Endothelial cell of umbilical vein (primary cell): ENCODE measurements around the gene STRA8.

ENCODE experiments used
- EZH2 ChIP-seq: IDR thresholded peaks from 2 replicates; pipeline ENCODE4 v1.6.1; 2012; ENCODE audit warnings: borderline replicate concordance, low read depth, mild to moderate bottlenecking, moderate library complexity, low read length, inconsistent platforms; ENCODE audit not compliant: severe bottlenecking
- POLR2A ChIP-seq: IDR thresholded peaks from 2 replicates; pipeline ENCODE4 v1.6.1; 2012; ENCODE audit warnings: low read depth, mild to moderate bottlenecking, control low read depth, low read length
- POLR2AphosphoS5 ChIP-seq: IDR thresholded peaks from 2 replicates; pipeline ENCODE4 v1.6.1; 2012; ENCODE audit warnings: low read depth, mild to moderate bottlenecking, control low read depth, low read length, moderate library complexity; ENCODE audit not compliant: insufficient read depth
- TF ChIP-seq, protein P1 (sequence below), 2 donors: IDR thresholded peaks; 1 replicate in 1 of 2; 2 replicates in 1 of 2; pipeline ENCODE4 v1.5.1; 2011; ENCODE audit warnings: low read length in 2 of 2, mild to moderate bottlenecking in 2 of 2, moderate library complexity in 2 of 2, control low read depth in 1 of 2, inconsistent platforms in 1 of 2, low read depth in 1 of 2; ENCODE audit not compliant: insufficient read depth in 1 of 2; ENCODE audit errors: extremely low read depth in 1 of 2

DNA sequence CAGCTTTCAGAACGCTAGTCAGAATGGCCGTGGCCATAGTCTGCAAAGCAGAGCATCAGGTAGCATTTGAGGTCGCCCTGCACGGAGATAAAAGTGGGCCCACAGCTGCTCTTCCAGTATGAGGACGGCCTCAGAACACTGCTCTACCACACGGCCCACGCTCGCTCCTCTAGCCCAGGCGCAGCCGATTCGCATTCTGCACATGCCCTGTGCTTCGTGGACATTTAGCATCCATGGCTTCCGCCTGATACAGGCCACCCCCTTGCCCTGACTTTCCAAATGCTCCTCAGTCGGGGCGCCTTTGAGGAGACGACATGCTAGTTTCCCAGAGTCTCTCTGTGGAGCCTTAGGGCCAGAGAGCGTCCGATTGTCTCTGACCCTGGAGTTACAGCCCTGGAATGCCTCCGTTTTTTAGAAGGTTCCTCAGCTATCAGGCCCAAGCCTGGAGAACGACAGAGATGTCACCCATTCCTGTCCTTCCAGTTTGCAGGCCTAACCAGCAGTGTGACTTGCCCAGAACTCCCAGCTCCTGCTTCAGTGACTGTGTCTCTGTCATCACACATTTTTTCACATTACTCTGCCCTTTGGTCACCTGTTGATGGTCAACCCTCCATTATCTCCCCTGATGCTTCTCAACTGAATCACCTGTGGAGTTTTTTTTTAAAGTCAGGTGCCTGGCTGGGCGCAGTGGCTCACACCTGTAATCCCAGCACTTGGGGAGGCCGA, 14.3 kb downstream of the STRA8 start:
- no peak for TF ChIP-seq POLR2A
- TF ChIP-seq, protein P1, sequence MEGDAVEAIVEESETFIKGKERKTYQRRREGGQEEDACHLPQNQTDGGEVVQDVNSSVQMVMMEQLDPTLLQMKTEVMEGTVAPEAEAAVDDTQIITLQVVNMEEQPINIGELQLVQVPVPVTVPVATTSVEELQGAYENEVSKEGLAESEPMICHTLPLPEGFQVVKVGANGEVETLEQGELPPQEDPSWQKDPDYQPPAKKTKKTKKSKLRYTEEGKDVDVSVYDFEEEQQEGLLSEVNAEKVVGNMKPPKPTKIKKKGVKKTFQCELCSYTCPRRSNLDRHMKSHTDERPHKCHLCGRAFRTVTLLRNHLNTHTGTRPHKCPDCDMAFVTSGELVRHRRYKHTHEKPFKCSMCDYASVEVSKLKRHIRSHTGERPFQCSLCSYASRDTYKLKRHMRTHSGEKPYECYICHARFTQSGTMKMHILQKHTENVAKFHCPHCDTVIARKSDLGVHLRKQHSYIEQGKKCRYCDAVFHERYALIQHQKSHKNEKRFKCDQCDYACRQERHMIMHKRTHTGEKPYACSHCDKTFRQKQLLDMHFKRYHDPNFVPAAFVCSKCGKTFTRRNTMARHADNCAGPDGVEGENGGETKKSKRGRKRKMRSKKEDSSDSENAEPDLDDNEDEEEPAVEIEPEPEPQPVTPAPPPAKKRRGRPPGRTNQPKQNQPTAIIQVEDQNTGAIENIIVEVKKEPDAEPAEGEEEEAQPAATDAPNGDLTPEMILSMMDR (IDR thresholded peaks at IDR 0.05; ENCODE audit: extremely low read depth in 1 of 2, insufficient read depth in 1 of 2, low read depth in 1 of 2, low read length in 2 of 2), result no peak
- no peak for TF ChIP-seq POLR2AphosphoS5
- no peak for TF ChIP-seq EZH2
